Stimulated activated CD4-positive, alpha-beta T cell treated with anti-CD3 and anti-CD28 coated beads, Interleukin-2, amount 100 ng/mL, for 48 hours (primary cell): Measurements from ENCODE around the gene TIGAR.

Experiments used
- DNase-seq, 2 donors: peaks; one replicate each; pipeline ENCODE4 v3.0.0-alpha.2; 2020

TIGAR gene

GRCh38 chr12:4283512-4284255, 37.3 kb upstream of the TIGAR start:
- DNase-seq: no peak

GRCh38 chr12:4284306-4284705, 36.7 kb upstream of the TIGAR start:
- DNase-seq: no peak

GRCh38 chr12:4285070-4285469, 35.9 kb upstream of the TIGAR start:
- DNase-seq: no peak

GRCh38 chr12:4286228-4286627, 34.8 kb upstream of the TIGAR start:
- no peak for DNase-seq

GRCh38 chr12:4286771-4287317, 34.2 kb upstream of the TIGAR start:
- no peak for DNase-seq

- DNase-seq: peak in 1 of 2 donors; percentile 28
Measured at GRCh38 chr12:4287325-4288211, 33.4 kb upstream of the TIGAR start.

- DNase-seq: no peak
Measured at GRCh38 chr12:4288296-4289131, 32.5 kb upstream of the TIGAR start.

GRCh38 chr12:4289231-4289878, 31.7 kb upstream of the TIGAR start:
- DNase-seq: no peak

- DNase-seq: no peak
Measured at GRCh38 chr12:4289998-4290790, 30.8 kb upstream of the TIGAR start.

GRCh38 chr12:4292341-4293073, 28.5 kb upstream of the TIGAR start:
- DNase-seq: no peak

GRCh38 chr12:4293299-4293965, 27.6 kb upstream of the TIGAR start:
- DNase-seq: peak in 1 of 2 donors; percentile 35

- DNase-seq: no peak
Measured at GRCh38 chr12:4293966-4294505, 27.0 kb upstream of the TIGAR start.

GRCh38 chr12:4296751-4297150, 24.3 kb upstream of the TIGAR start:
- no peak for DNase-seq

- DNase-seq: no peak
Measured at GRCh38 chr12:4297617-4298016, 23.4 kb upstream of the TIGAR start.

GRCh38 chr12:4300883-4301282, 20.1 kb upstream of the TIGAR start:
- DNase-seq: no peak

- no peak for DNase-seq
Measured at GRCh38 chr12:4301932-4302501, 19.0 kb upstream of the TIGAR start.

- DNase-seq: no peak
Measured at GRCh38 chr12:4302881-4303280, 18.1 kb upstream of the TIGAR start.

GRCh38 chr12:4303750-4304149, 17.3 kb upstream of the TIGAR start:
- no peak for DNase-seq

GRCh38 chr12:4307593-4308333, 13.2 kb upstream of the TIGAR start:
- DNase-seq: no peak
